B cell (primary cell): ENCODE measurements around the gene CDK19. TPM values are rescaled to one million over a fixed set of nuclear protein-coding genes. Genes with fewer than 3 reads are reported as not detected.

Experiments used
- ATAC-seq: fragments of 200-7000 bp; cut with Tn5 transposase; one replicate; pipeline ENCODE4 v1.10.0; 2021; ENCODE audit warnings: low read depth, mild to moderate bottlenecking, moderate number of reproducible peaks, moderate library complexity
- CTCF ChIA-PET: fragments of 350-600 bp; sonication (Branson Sonifier 250); formaldehyde crosslinking; loops from one replicate; lab custom pipeline; 2021; ENCODE audit warnings: antibody characterized with exemption, inconsistent platforms; lab: Charles Lee
- POLR2A ChIA-PET: fragments of 350-600 bp; sonication (Branson Sonifier 250); formaldehyde crosslinking; loops from one replicate; lab custom pipeline; 2021; ENCODE audit warnings: antibody characterized with exemption; lab: Charles Lee
- DNase-seq: peaks from one replicate; pipeline ENCODE4 v3.0.0; 2013
- H2AFZ ChIP-seq: 2 replicates; pipeline ENCODE4 v1.6.1; 2012; ENCODE audit warnings: mild to moderate bottlenecking, low read depth, low read length; ENCODE audit not compliant: insufficient read depth, poor library complexity, severe bottlenecking
- H3K27ac ChIP-seq, 2 donors: 1 replicate in 1 of 2; 2 replicates in 1 of 2; pipeline ENCODE4 v1.5.1; 2012 to 2013; ENCODE audit warnings: low read length in 2 of 2, mild to moderate bottlenecking in 2 of 2, moderate library complexity in 1 of 2
- H3K27me3 ChIP-seq, 4 experiments: fragments of 200-600 bp in 1 of 4; sonication (generic) in 1 of 4; replicated peaks in 1 of 4; 1 replicate in 2 of 4; 2 replicates in 2 of 4; pipeline versions ENCODE4 v1.6.1 to v1.7.0; 2013 to 2016; ENCODE audit warnings: low read length in 3 of 4, mild to moderate bottlenecking in 2 of 4, mixed read lengths in 1 of 4, moderate library complexity in 1 of 4; ENCODE audit not compliant: insufficient read depth in 4 of 4, control insufficient read depth in 3 of 4; ENCODE audit errors: control extremely low read depth in 1 of 4
- H3K36me3 ChIP-seq, 2 experiments: replicated peaks in 1 of 2; 1 replicate in 1 of 2; 2 replicates in 1 of 2; pipeline versions ENCODE4 v1.6.1 to v1.7.1; 2013; ENCODE audit warnings: low read length in 1 of 2; ENCODE audit not compliant: insufficient read depth in 2 of 2, control insufficient read depth in 1 of 2; ENCODE audit errors: control extremely low read depth in 1 of 2, extremely low read depth in 1 of 2
- H3K4me1 ChIP-seq, 2 donors: fragments of 200-600 bp in 1 of 2; sonication (generic) in 1 of 2; 1 replicate in 1 of 2; 2 replicates in 1 of 2; pipeline versions ENCODE4 v1.5.1 to v1.6.1; 2013 to 2017; ENCODE audit warnings: low read length in 2 of 2; ENCODE audit not compliant: control insufficient read depth in 2 of 2, insufficient read depth in 2 of 2
- H3K4me2 ChIP-seq: replicated peaks from 2 replicates; pipeline ENCODE3; 2012; ENCODE audit warnings: mild to moderate bottlenecking, low read depth, low read length; ENCODE audit not compliant: poor library complexity, severe bottlenecking
- H3K4me3 ChIP-seq, 5 experiments: fragments of 200-600 bp in 1 of 5; sonication (generic) in 1 of 5; 1 replicate in 3 of 5; 2 replicates in 2 of 5; pipeline versions ENCODE4 v1.5.1 to v1.7.0; 2011 to 2016; ENCODE audit warnings: low read length in 4 of 5, mild to moderate bottlenecking in 4 of 5, low read depth in 2 of 5, control low read depth in 1 of 5, moderate library complexity in 1 of 5; ENCODE audit not compliant: insufficient read depth in 1 of 5; ENCODE audit errors: control extremely low read depth in 1 of 5, extremely low read depth in 1 of 5
- H3K79me2 ChIP-seq: fragments of 200-600 bp; sonication (generic); one replicate; pipeline ENCODE4 v1.6.0; 2016; ENCODE audit warnings: low read length; ENCODE audit not compliant: control insufficient read depth, insufficient read depth
- H3K9ac ChIP-seq: fragments of 200-600 bp; sonication (generic); 2 replicates; pipeline ENCODE4 v1.6.1; 2017; ENCODE audit warnings: mild to moderate bottlenecking, low read length, moderate library complexity
- H3K9me3 ChIP-seq, 3 donors: one replicate each; pipeline versions ENCODE4 v1.6.1 to v1.7.1; 2013; ENCODE audit warnings: low read length in 2 of 3; ENCODE audit not compliant: control insufficient read depth in 2 of 3, insufficient read depth in 1 of 3; ENCODE audit errors: control extremely low read depth in 1 of 3
- H4K20me1 ChIP-seq: 2 replicates; pipeline ENCODE4 v1.6.0; 2012; ENCODE audit warnings: mild to moderate bottlenecking, low read length; ENCODE audit not compliant: insufficient read depth, control insufficient read depth, poor library complexity, severe bottlenecking
- H3K27ac Mint-ChIP-seq: one replicate; pipeline ENCODE4 v1.8.0; 2021; ENCODE audit warnings: mixed read lengths
- H3K27me3 Mint-ChIP-seq: one replicate; pipeline ENCODE4 v1.8.0; 2021; ENCODE audit warnings: mixed read lengths
- H3K4me1 Mint-ChIP-seq: one replicate; pipeline ENCODE4 v1.8.0; 2021; ENCODE audit warnings: mixed read lengths
- H3K4me3 Mint-ChIP-seq: one replicate; pipeline ENCODE4 v1.8.0; 2021; ENCODE audit warnings: mixed read lengths
- H3K9me3 Mint-ChIP-seq: one replicate; pipeline ENCODE4 v1.8.0; 2022; ENCODE audit warnings: mixed read lengths; ENCODE audit not compliant: insufficient read depth
- CTCF ChIP-seq: fragments of 200-600 bp; IDR thresholded peaks from one replicate; pipeline ENCODE4 v1.8.0; 2022; ENCODE audit warnings: antibody characterized with exemption, mild to moderate bottlenecking
- EZH2 ChIP-seq: IDR thresholded peaks from 2 replicates; pipeline ENCODE4 v1.6.1; 2012; ENCODE audit warnings: borderline replicate concordance, low read depth, mild to moderate bottlenecking, moderate library complexity, low read length; ENCODE audit not compliant: insufficient read depth, poor library complexity, severe bottlenecking
- WGBS: methylation state at CpG from one replicate; pipeline ENCODE4 v1.1.5; 2013; ENCODE audit warnings: missing lambda C conversion rate; ENCODE audit not compliant: insufficient coverage; 5-methylcytosine and 5-hydroxymethylcytosine counted together
- intact Hi-C: fragments of 100-400 bp; cut with micrococcal nuclease; formaldehyde crosslinking; loops from one replicate; pipeline ENCODE4 v1.10.0; 2022
- polyA plus RNA-seq: library from polyadenylated mRNA; depleted of rRNA; stranded (reverse); fragments of >200 nt; gene quantifications from 2 replicates; pipeline ENCODE4 v1.2.3, GENCODE V29; 2012
- total RNA-seq, 2 donors: library from RNA; stranded (reverse); fragments of 120-200 nt in 1 of 2; gene quantifications; 1 replicate in 1 of 2; 2 replicates in 1 of 2; pipeline versions ENCODE4 v1.2.3 to v1.2.4, GENCODE V29; 2013 to 2022

CDK19 gene
- total and polyA plus RNA-seq, 2 donors (not counting 1 experiment from before 2014, with no cell fraction given) = 8.7 to 44.8 TPM

- no peak overlapping the region for H2AFZ ChIP-seq
- H3K4me1 Mint-ChIP-seq = no peaks in the 10 kb centered on the region
- ChIA-PET POLR2A (no interaction called here), CTCF (no interaction called here)
- no peaks in the 10 kb centered on the region for H3K9me3 ChIP-seq
- no peak for DNase-seq
- no peak overlapping the region for H3K9ac ChIP-seq
- H3K27ac Mint-ChIP-seq = no peak overlapping the region
- no peak overlapping the region for H3K4me3 ChIP-seq
- intact Hi-C loops = no loop called here
- no peaks in the 10 kb centered on the region for H3K79me2 ChIP-seq
- TF ChIP-seq CTCF (no peak), EZH2 (no peak)
- no peaks in the 10 kb centered on the region for H3K27me3 Mint-ChIP-seq
- no peaks in the 10 kb centered on the region for H3K27me3 ChIP-seq
- WGBS = no CpG with 5 or more reads among the region's 1 CpG
- no peak overlapping the region for H3K4me2 ChIP-seq
- no peak overlapping the region for H3K4me3 Mint-ChIP-seq
- H4K20me1 ChIP-seq = no peaks in the 10 kb centered on the region
- no peak for ATAC-seq
- no peak overlapping the region for H3K27ac ChIP-seq
- H3K9me3 Mint-ChIP-seq = no peaks in the 10 kb centered on the region
- H3K36me3 ChIP-seq = peaks cover 17 to 36% of the 10 kb centered on the region in 2 experiments
- no peaks in the 10 kb centered on the region for H3K4me1 ChIP-seq
Observed at GRCh38 chr6:110626442-110626841, 188.8 kb downstream of the CDK19 start.

GRCh38 chr6:110625883-110626282, 189.4 kb downstream of the CDK19 start:
- no peaks in the 10 kb centered on the region for H3K9me3 Mint-ChIP-seq
- Histone ChIP-seq H4K20me1 (no peaks in the 10 kb centered on the region), H3K4me3 (no peak overlapping the region), H3K9me3 (no peaks in the 10 kb centered on the region), H3K79me2 (no peaks in the 10 kb centered on the region), H3K4me2 (no peak overlapping the region), H3K27ac (no peak overlapping the region), H3K36me3 (peaks cover 15 to 41% of the 10 kb centered on the region in 2 experiments), H3K4me1 (no peaks in the 10 kb centered on the region), H2AFZ (no peak overlapping the region), H3K9ac (no peak overlapping the region), H3K27me3 (no peaks in the 10 kb centered on the region)
- H3K4me3 Mint-ChIP-seq = no peak overlapping the region
- ATAC-seq (no peak), DNase-seq (no peak)
- no peak for TF ChIP-seq CTCF
- TF ChIP-seq EZH2 = no peak
- H3K27me3 Mint-ChIP-seq = no peaks in the 10 kb centered on the region
- ChIA-PET POLR2A (no interaction called here), CTCF (no interaction called here)
- no peak overlapping the region for H3K27ac Mint-ChIP-seq
- no peaks in the 10 kb centered on the region for H3K4me1 Mint-ChIP-seq
- intact Hi-C loops = no loop called here
- 88% methylated on average over 2 of the region's 2 CpGs for WGBS
